Left lung (tissue), 10 donors: ENCODE results near the gene CUX1. TPM values are rescaled to one million over a fixed set of nuclear protein-coding genes. Genes with fewer than 3 reads are reported as not detected.

Experiments used
- ATAC-seq: fragments of 200-7000 bp; cut with Tn5 transposase; one replicate; pipeline ENCODE4 v1.9.1; 2020; ENCODE audit warnings: moderate library complexity
- DNase-seq, 4 donors: peaks; one replicate each; pipeline ENCODE4 v3.0.0-alpha.2; 2013 to 2020
- H3K27ac ChIP-seq, 2 donors: fragments of 200-600 bp; sonication (generic) in 1 of 2; one replicate each; pipeline versions ENCODE4 v1.5.0 to v1.8.0; 2020 to 2021
- H3K27me3 ChIP-seq, 2 donors: fragments of 200-600 bp; sonication (generic) in 1 of 2; one replicate each; pipeline versions ENCODE4 v1.5.0 to v1.8.0; 2020 to 2021
- H3K36me3 ChIP-seq, 2 donors: fragments of 200-600 bp; sonication (generic) in 1 of 2; one replicate each; pipeline versions ENCODE4 v1.5.0 to v1.8.0; 2020 to 2021
- H3K4me1 ChIP-seq, 2 donors: fragments of 200-600 bp; one replicate each; pipeline ENCODE4 v1.8.0; 2021
- H3K4me3 ChIP-seq, 2 donors: fragments of 200-600 bp; sonication (generic) in 1 of 2; one replicate each; pipeline versions ENCODE4 v1.5.0 to v1.8.0; 2020 to 2021; ENCODE audit warnings: mild to moderate bottlenecking in 1 of 2
- H3K9me3 ChIP-seq, 2 donors: fragments of 200-600 bp; sonication (generic) in 1 of 2; one replicate each; pipeline versions ENCODE4 v1.5.0 to v1.8.0; 2020 to 2021
- intact Hi-C, 2 donors: fragments of 100-400 bp; cut with DNase I; formaldehyde crosslinking; loops; one replicate each; pipeline versions ENCODE4 v1.11.2 to v1.14.2; 2022
- polyA plus RNA-seq, 6 donors: library from polyadenylated mRNA; unstranded; fragments of 120-200 nt; gene quantifications; one replicate each; pipeline ENCODE4 v1.2.1, GENCODE V29; 2013; ENCODE audit not compliant: insufficient read length in 6 of 6
- total RNA-seq, 2 donors: library from RNA; stranded (reverse); fragmentation: NEBNext Ultra II Directional; extraction: Animal tissue kit (Norgen Biotek cat#: 25700); gene quantifications; one replicate each; pipeline ENCODE4 v1.2.1, GENCODE V29; 2021
- TF ChIP-seq, protein P1 (sequence below), 2 donors: fragments of 200-600 bp; sonication (generic) in 1 of 2; IDR thresholded peaks; one replicate each; pipeline versions ENCODE4 v1.5.0 to v1.8.0; 2021; ENCODE audit warnings: antibody characterized with exemption in 2 of 2
- donor health status: DM: no; HTN: yes; CAD: no.
- donor health status: DM: no; HTN: no; CAD: no.

CUX1 gene
- total and polyA plus RNA-seq, 8 donors = 86.4 to 157 (median 96.4) TPM

- Histone ChIP-seq H3K27me3 (no peaks in the 10 kb centered on the region), H3K4me3 (no peak overlapping the region), H3K9me3 (no peaks in the 10 kb centered on the region), H3K4me1 (no peaks in the 10 kb centered on the region), H3K27ac (no peak overlapping the region), H3K36me3 (peaks cover 0 to 95% of the 10 kb centered on the region in 2 donors)
- intact Hi-C loops = no loop called here
- TF ChIP-seq, protein P1, sequence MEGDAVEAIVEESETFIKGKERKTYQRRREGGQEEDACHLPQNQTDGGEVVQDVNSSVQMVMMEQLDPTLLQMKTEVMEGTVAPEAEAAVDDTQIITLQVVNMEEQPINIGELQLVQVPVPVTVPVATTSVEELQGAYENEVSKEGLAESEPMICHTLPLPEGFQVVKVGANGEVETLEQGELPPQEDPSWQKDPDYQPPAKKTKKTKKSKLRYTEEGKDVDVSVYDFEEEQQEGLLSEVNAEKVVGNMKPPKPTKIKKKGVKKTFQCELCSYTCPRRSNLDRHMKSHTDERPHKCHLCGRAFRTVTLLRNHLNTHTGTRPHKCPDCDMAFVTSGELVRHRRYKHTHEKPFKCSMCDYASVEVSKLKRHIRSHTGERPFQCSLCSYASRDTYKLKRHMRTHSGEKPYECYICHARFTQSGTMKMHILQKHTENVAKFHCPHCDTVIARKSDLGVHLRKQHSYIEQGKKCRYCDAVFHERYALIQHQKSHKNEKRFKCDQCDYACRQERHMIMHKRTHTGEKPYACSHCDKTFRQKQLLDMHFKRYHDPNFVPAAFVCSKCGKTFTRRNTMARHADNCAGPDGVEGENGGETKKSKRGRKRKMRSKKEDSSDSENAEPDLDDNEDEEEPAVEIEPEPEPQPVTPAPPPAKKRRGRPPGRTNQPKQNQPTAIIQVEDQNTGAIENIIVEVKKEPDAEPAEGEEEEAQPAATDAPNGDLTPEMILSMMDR (IDR thresholded peaks at IDR 0.05) = no peak
- ATAC-seq (no peak), DNase-seq (peak in 1 of 4 donors; percentile 27)
These were observed 424.0 kb downstream of the CUX1 start for GRCh38 chr7:102241431-102241830.

DNA sequence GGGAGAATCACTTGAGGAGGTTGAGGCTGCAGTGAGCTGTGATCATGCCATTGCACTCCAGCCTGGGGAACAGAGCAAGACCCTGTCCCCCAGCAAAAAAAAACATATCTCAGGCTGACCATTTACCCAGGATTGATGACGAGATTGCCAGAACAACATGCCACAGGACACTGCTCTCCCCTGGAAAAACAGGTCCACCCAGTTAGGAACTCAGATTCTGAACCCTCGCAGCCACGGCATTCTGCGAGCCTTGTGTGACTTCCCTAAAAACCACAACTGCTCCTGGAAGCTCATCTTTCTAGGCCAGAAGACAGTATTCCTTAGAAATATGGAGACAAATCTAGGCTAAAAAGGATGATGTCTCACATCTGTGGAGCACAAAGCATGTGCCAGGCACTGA, 427.2 kb downstream of the CUX1 start:
- intact Hi-C loops = no loop called here
- DNase-seq = peak in 1 of 4 donors; percentile 15
- TF ChIP-seq, protein P1 (IDR thresholded peaks at IDR 0.05) = no peak
- Histone ChIP-seq H3K36me3 (peaks cover 0 to 94% of the 10 kb centered on the region in 2 donors), H3K27ac (no peak overlapping the region), H3K4me3 (no peak overlapping the region), H3K27me3 (no peaks in the 10 kb centered on the region), H3K9me3 (no peaks in the 10 kb centered on the region), H3K4me1 (no peaks in the 10 kb centered on the region)
- ATAC-seq = no peak

DNA sequence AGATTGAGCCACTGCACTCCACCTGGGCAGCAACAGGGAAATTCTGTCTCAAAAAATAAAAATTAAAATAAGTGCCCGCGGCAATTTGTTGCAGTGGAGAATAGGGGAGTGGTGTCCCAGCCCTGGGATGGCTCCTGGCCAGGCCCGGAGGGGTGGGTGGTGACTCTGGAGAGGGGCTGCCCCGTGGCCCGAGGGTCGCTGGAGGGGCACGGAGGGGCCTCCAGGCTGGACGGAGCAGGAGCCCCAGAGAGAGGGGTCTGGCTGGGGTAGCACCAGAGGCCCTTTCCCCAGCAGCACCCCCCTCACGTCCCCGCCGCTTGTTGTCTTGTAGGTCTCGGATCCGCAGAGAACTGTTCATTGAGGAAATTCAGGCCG, 430.6 kb downstream of the CUX1 start:
- Histone ChIP-seq H3K27ac (no peak overlapping the region), H3K9me3 (no peaks in the 10 kb centered on the region), H3K4me1 (no peaks in the 10 kb centered on the region), H3K36me3 (peaks cover 0 to 77% of the 10 kb centered on the region in 2 donors), H3K27me3 (no peaks in the 10 kb centered on the region), H3K4me3 (no peak overlapping the region)
- TF ChIP-seq, protein P1 (IDR thresholded peaks at IDR 0.05) = no peak
- DNase-seq (no peak), ATAC-seq (no peak)
- intact Hi-C loops = no loop called here

- H3K4me1 ChIP-seq = no peaks in the 10 kb centered on the region
- intact Hi-C loops = no loop called here
- H3K9me3 ChIP-seq = no peaks in the 10 kb centered on the region
- H3K4me3 ChIP-seq = no peak overlapping the region
- peaks cover 0 to 73% of the 10 kb centered on the region in 2 donors for H3K36me3 ChIP-seq
- no peaks in the 10 kb centered on the region for H3K27me3 ChIP-seq
- DNase-seq (peak in 1 of 4 donors; percentile 74), ATAC-seq (no peak)
- H3K27ac ChIP-seq = no peak overlapping the region
- TF ChIP-seq, protein P1 (IDR thresholded peaks at IDR 0.05) = no peak
These were observed 431.3 kb downstream of the CUX1 start for GRCh38 chr7:102248456-102249395.

- intact Hi-C loops = no loop called here
- TF ChIP-seq, protein P1 (IDR thresholded peaks at IDR 0.05) = no peak
- no peaks in the 10 kb centered on the region for H3K9me3 ChIP-seq
- no peak overlapping the region for H3K4me3 ChIP-seq
- peaks cover 0 to 51% of the 10 kb centered on the region in 2 donors for H3K36me3 ChIP-seq
- ATAC-seq (no peak), DNase-seq (peak in 1 of 4 donors; percentile 20)
- H3K4me1 ChIP-seq = no peaks in the 10 kb centered on the region
- no peak overlapping the region for H3K27ac ChIP-seq
- no peaks in the 10 kb centered on the region for H3K27me3 ChIP-seq
These were observed 434.3 kb downstream of the CUX1 start for GRCh38 chr7:102251531-102252365.
